Smooth muscle cell (in vitro differentiated cells): Measurements from ENCODE around the gene BEST3. TPM values are rescaled to one million over a fixed set of nuclear protein-coding genes. Genes with fewer than 3 reads are reported as not detected.
"Not testable (repeated sequence)": the region's sequence is repeated elsewhere in the genome, so short reads cannot be mapped to it uniquely, and the experiment has no call there.

Source experiments
- DNase-seq: peaks from one replicate; lab custom pipeline; 2025; ENCODE audit not compliant: unreplicated experiment; lab: John Stamatoyannopoulos, UW
- H2AFZ ChIP-seq: fragments of 200-600 bp; sonication (generic); 2 replicates; pipeline ENCODE4 v1.6.0; 2016; ENCODE audit warnings: antibody characterized with exemption, low read depth, mild to moderate bottlenecking
- H3F3A ChIP-seq: fragments of 200-600 bp; sonication (generic); 2 replicates; pipeline ENCODE4 v1.6.0; 2017; ENCODE audit warnings: antibody characterized with exemption, low read depth
- H3K27ac ChIP-seq: fragments of 200-600 bp; sonication (generic); 2 replicates; pipeline ENCODE4 v1.5.1; 2016; ENCODE audit warnings: low read depth, mild to moderate bottlenecking
- H3K27me3 ChIP-seq: fragments of 200-600 bp; sonication (generic); 2 replicates; pipeline ENCODE4 v1.6.1; 2016; ENCODE audit warnings: low read depth, mild to moderate bottlenecking
- H3K36me3 ChIP-seq: fragments of 200-600 bp; sonication (generic); 2 replicates; pipeline ENCODE4 v1.5.1; 2016; ENCODE audit warnings: low read depth
- H3K4me1 ChIP-seq: fragments of 200-600 bp; sonication (generic); 2 replicates; pipeline ENCODE4 v1.5.1; 2016; ENCODE audit warnings: low read depth
- H3K4me2 ChIP-seq: fragments of 200-600 bp; sonication (generic); 2 replicates; pipeline ENCODE4 v1.6.0; 2016; ENCODE audit warnings: mild to moderate bottlenecking
- H3K4me3 ChIP-seq: fragments of 200-600 bp; sonication (generic); 2 replicates; pipeline ENCODE4 v1.5.1; 2016; ENCODE audit warnings: mild to moderate bottlenecking
- H3K79me2 ChIP-seq: fragments of 200-600 bp; sonication (generic); 2 replicates; pipeline ENCODE4 v1.6.0; 2016; ENCODE audit warnings: low read depth, mild to moderate bottlenecking
- H3K9ac ChIP-seq: fragments of 200-600 bp; sonication (generic); 2 replicates; pipeline ENCODE4 v1.6.0; 2016; ENCODE audit warnings: low read depth
- H3K9me3 ChIP-seq: fragments of 200-600 bp; sonication (generic); replicated peaks from 2 replicates; pipeline ENCODE4 v1.5.1; 2016; ENCODE audit warnings: low read depth
- H4K20me1 ChIP-seq: fragments of 200-600 bp; sonication (generic); 2 replicates; pipeline ENCODE4 v1.6.0; 2016; ENCODE audit warnings: low read depth
- CTCF ChIP-seq: fragments of 200-600 bp; sonication (generic); IDR thresholded peaks from 2 replicates; pipeline ENCODE4 v1.5.1; 2017; ENCODE audit warnings: borderline replicate concordance, mild to moderate bottlenecking, antibody characterized with exemption; ENCODE audit not compliant: insufficient read depth, poor library complexity, severe bottlenecking
- WGBS: methylation state at CpG from one replicate; pipeline ENCODE4 v1.1.7; 2016; ENCODE audit warnings: low lambda C conversion rate; 5-methylcytosine and 5-hydroxymethylcytosine counted together
- polyA plus RNA-seq: library from polyadenylated mRNA; unstranded; fragments of >200 nt; fragmentation: Nextera tagmentation; extraction: Ambion mirVana; gene quantifications from 2 replicates; pipeline ENCODE4 v1.2.1, GENCODE V29; 2016
- total RNA-seq: library from RNA; depleted of rRNA; stranded (reverse); fragments of >200 nt; gene quantifications from 2 replicates; pipeline ENCODE4 v1.2.3, GENCODE V29; 2014

BEST3 gene
- total and polyA plus RNA-seq, 2 experiments from 2014 or later = 4.0 TPM; not detected in 1

GRCh38 chr12:69610729-69611128, 88.4 kb downstream of the BEST3 start, which contains the start of gene LRRC10:
Gene LRRC10, minus strand, starts transcription at chr12:69610907. Its CDS starts 69 bp downstream, at chr12:69610838.
- no peaks in the 10 kb centered on the region for H3K36me3 ChIP-seq
- H3K4me2 ChIP-seq = no peak within 1 kb of the TSS
- H3K9me3 ChIP-seq = no peaks in the 10 kb centered on the region
- H3K4me3 ChIP-seq = no peak within 1 kb of the TSS
- no peak for TF ChIP-seq CTCF
- H3K4me1 ChIP-seq = no peaks in the 10 kb centered on the region
- H2AFZ ChIP-seq = no peak within 1 kb of the TSS
- H3F3A ChIP-seq = no peaks in the 10 kb centered on the region
- H3K79me2 ChIP-seq = no peaks in the 10 kb centered on the region
- H3K27me3 ChIP-seq = no peaks in the 10 kb centered on the region
- H3K9ac ChIP-seq = no peak within 1 kb of the TSS
- no peaks in the 10 kb centered on the region for H4K20me1 ChIP-seq
- no peak within 1 kb of the TSS for H3K27ac ChIP-seq
- 84% methylated on average over 11 of the region's 11 CpGs for WGBS
- DNase-seq = no peak

DNA sequence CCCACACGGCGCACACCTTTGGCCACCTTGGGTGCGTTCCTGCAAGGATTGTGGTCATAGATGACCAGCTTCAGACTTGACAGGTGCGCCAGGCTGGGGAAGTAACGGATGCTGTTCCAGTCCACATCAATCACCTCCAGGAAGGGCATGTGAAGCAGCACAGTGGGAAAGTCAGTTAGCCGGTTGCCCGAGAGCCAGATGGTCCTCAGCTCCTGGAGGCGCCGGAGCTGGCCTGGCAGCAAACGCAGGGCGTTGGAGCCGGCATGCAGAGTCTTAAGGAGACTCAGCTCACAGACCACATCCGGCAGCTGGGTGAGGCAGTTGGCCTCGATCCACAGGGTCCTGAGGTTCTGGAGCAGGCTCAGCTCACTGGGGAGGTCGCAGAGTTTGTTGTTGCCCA, 89.0 kb downstream of the BEST3 start:
- no peak for DNase-seq
- Histone ChIP-seq H3K27ac (no peak overlapping the region), H3K27me3 (no peaks in the 10 kb centered on the region), H3K9ac (no peak overlapping the region), H3K4me2 (no peak overlapping the region), H3K36me3 (no peaks in the 10 kb centered on the region), H4K20me1 (no peaks in the 10 kb centered on the region), H3K9me3 (no peaks in the 10 kb centered on the region), H3K4me1 (no peaks in the 10 kb centered on the region), H2AFZ (no peak overlapping the region), H3K79me2 (no peaks in the 10 kb centered on the region), H3F3A (no peaks in the 10 kb centered on the region), H3K4me3 (no peak overlapping the region)
- TF ChIP-seq CTCF = no peak
- 94% methylated on average over 15 of the region's 15 CpGs for WGBS

GRCh38 chr12:69608114-69608513, 91.0 kb downstream of the BEST3 start:
- no peak for DNase-seq
- H3F3A ChIP-seq = no peaks in the 10 kb centered on the region
- H3K27ac ChIP-seq = no peak overlapping the region
- H3K27me3 ChIP-seq = no peaks in the 10 kb centered on the region
- H3K79me2 ChIP-seq = no peaks in the 10 kb centered on the region
- peaks cover 4% of the 10 kb centered on the region for H3K36me3 ChIP-seq
- H3K4me2 ChIP-seq = no peak overlapping the region
- TF ChIP-seq CTCF = no peak
- no peak overlapping the region for H3K9ac ChIP-seq
- H2AFZ ChIP-seq = no peak overlapping the region
- WGBS = 96% methylated on average over 2 of the region's 2 CpGs
- no peaks in the 10 kb centered on the region for H3K9me3 ChIP-seq
- H3K4me1 ChIP-seq = no peaks in the 10 kb centered on the region
- no peak overlapping the region for H3K4me3 ChIP-seq
- H4K20me1 ChIP-seq = no peaks in the 10 kb centered on the region

DNA sequence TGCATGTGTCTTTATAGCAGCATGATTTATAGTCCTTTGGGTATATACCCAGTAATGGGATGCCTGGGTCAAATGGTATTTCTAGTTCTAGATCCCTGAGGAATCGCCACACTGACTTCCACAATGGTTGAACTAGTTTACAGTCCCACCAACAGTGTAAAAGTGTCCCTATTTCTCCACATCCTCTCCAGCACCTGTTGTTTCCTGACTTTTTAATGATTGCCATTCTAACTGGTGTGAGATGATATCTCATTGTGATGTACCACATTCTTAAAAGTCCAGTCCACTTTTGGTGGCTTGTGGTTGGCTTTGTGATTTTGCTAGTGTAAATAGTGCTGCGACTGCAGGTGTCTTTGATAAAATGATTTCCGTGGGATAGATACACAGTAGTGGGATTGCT, 94.8 kb downstream of the BEST3 start:
- not testable (repeated sequence) for H3K4me2 ChIP-seq, H3F3A ChIP-seq, H3K79me2 ChIP-seq, H3K4me1 ChIP-seq, H4K20me1 ChIP-seq, H2AFZ ChIP-seq, DNase-seq, H3K27me3 ChIP-seq, H3K27ac ChIP-seq, H3K4me3 ChIP-seq, H3K9ac ChIP-seq, H3K9me3 ChIP-seq
- peaks cover 37% of the 10 kb centered on the region for H3K36me3 ChIP-seq
- WGBS = 93% methylated on average over 2 of the region's 3 CpGs

Other genes with a start within 250 kb of the BEST3 start
- 90.2 and 169 TPM in 2 replicates for gene FRS2, start 228.9 kb downstream of the BEST3 start, total RNA-seq
- 21.6 and 23.8 TPM in 2 replicates for gene FRS2, start 228.9 kb downstream of the BEST3 start, polyA plus RNA-seq
- 236 and 280 TPM in 2 replicates for gene CCT2, start 113.8 kb downstream of the BEST3 start, total RNA-seq
- 151 and 171 TPM in 2 replicates for gene CCT2, start 113.8 kb downstream of the BEST3 start, polyA plus RNA-seq
- not detected in 2 replicates for gene LRRC10, start 88.4 kb downstream of the BEST3 start, total RNA-seq
- not detected in 2 replicates for gene LRRC10, start 88.4 kb downstream of the BEST3 start, polyA plus RNA-seq
- gene RAB3IP, start 39.6 kb upstream of the BEST3 start, total RNA-seq = 16.5 and 16.9 TPM in 2 replicates
- 2.2 and 9.9 TPM in 2 replicates for gene RAB3IP, start 39.6 kb upstream of the BEST3 start, polyA plus RNA-seq
- 0.13 TPM in 1 of 2 replicates, not detected in the other for gene MYRFL, start 125.9 kb upstream of the BEST3 start, total RNA-seq
- gene MYRFL, start 125.9 kb upstream of the BEST3 start, polyA plus RNA-seq = not detected in 2 replicates